Measurements from ENCODE around the gene POU2F3.

POU2F3 gene

DNA sequence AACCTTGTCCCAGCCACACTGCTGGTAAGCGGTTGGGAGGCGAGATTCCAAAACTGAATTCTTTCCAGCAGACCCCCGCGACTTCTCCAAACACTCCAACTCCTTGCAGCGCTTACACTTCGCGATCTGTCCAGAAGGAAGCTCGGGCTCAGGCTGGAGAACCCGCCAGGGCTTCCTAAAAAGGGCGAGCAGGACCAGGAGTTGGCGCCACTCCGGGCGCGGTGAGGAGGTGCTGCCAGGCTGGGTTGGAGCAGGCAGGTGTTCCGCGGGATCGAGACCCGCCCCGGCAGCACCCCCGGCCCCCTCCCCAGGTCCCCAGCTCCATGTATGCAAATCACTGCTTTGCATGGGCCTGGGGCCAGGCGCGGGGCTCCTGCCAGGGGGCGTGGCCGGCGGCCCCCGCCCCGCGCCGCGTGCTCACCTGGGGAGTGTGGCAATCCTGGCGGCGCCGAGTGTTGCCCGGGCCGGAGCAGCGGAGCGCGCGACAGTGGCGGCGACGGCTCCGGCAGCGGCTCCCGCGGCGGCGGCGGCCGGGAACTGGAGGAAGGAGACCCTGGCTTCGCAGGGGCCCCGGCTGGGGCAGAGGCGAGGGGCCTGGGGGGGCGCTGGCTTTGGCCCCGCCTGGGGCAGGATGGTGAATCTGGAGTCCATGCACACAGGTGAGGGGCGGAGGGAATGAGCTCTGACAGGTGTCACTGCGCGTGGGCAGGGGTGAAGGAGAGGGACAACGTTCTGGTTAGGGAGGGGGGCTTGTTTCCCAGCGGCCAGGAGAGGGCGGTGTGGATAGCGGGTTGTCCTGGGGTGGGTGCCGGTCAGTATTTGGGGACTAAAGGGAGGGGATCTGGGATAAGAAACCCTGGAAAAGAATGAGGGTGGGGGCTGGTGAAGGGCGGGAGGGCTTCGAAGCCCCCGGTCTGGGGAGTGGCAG is at the start of gene POU2F3:
TSS of gene POU2F3 (plus strand) at position 428 of the 928 bp plus-strand sequence. CDS start at position 632, 204 bp downstream.
- DNase-seq: no peak

DNA sequence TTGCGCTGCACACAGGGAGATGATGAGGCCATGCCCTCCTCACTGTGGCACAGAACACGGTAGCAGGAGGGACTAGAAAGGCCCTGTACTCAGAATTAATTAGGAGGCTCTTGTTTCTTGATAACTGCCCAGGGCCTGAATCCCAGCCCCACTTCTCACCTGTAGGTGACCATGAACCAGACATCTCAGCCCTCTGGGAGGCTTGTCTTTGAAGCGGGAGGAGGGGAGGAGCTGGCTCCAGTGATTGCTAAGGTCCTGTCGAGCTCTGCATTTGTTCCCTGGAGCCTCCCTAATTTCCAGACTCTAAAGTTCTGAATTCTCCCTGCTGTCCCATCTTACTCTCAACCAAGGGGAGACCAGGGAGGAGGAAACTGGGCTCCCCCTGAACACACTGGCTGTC is 48.9 kb upstream of the POU2F3 start:
- DNase-seq: no peak

DNA sequence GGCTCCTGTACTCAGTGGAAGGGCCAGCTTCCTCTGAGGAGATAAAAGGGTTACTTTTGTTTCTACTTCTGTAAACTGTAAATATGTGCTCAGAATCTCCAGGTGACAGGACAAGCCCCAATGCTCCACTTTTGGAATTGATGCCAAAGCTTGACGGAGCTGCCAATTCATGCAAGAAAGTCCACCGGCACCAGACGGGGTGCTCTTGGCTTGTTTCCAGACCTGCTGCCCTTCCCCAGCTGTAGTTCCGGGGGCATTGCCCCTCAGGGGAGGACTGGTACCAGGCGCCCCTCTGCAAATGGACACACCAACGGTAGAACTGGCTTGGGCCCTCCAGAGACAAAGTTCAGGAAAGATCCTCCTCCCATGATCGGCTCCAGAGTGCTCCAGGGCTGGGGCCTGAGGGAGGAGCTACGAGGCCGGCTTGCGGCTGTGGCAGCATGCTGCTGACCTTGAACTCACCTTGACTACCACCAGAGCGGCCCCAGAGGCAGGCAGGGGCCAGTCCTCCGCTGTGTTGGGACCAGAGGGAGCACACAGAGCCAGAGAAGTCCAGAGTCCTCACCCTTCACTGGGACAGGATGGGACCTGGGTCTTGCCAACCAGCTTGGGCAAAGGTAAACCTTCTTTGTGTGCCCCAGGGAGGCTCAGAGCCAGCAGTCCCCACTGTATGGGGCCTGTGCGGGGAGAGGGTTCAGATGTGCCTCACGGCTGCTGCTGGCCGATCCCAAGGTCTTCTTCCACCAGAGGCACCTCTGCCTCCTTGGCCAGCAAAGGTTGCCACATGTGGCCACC is 46.9 kb upstream of the POU2F3 start:
- DNase-seq: no peak

DNA sequence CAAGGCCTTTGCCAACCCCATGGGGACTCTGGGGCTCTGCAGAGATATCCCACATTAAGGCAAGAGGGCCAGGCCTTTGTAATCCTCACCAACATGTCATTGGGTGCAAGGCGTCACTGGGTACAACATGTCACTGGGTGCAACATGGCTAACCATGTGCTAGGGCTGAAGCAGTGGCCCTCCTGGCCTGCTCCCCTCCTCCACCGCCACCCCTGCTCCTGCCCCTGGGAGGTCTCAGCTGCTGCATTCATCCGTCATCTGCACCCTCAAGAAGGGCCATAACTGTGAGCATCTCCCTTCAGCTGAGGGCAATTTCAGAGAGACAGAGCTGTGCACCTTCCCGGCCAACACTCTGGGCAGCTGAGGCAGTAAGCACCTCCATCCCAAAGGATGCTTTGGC is 45.8 kb upstream of the POU2F3 start:
- no peak for DNase-seq

DNA sequence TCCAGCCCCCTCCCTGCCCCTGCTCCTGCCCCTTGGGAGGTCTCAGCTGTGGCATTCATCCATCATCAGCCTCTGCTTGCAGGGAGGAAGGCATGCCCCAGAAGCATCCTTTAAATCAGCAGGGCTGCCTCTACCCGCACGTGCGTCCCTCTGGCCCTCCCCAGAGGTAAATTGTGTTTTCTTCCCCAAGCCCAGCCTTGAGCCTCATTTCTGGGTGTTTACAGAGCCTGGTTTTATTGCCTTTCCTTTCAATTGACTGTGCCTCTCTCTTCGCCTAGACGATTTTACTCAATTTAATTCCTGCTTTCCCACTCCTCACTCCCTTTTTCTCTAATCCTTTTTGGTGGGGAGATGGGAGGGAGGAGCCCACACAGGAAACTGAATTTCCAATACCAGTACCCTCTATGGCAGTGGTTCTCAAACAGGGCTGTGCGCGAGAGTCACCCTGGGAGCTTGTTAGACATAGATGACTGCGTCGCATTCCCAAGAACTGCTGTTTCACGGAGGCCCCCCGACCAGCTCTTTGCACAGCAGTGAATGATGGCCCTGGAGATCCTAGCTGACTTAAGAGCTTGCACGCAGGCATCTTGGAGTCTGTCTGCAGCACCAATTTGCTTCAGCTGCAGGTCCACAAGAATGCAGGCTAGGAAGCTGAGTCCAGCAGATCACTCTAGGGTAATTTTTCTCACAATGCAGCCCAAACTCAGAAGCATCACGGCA is 44.2 kb upstream of the POU2F3 start:
- no peak for DNase-seq

DNA sequence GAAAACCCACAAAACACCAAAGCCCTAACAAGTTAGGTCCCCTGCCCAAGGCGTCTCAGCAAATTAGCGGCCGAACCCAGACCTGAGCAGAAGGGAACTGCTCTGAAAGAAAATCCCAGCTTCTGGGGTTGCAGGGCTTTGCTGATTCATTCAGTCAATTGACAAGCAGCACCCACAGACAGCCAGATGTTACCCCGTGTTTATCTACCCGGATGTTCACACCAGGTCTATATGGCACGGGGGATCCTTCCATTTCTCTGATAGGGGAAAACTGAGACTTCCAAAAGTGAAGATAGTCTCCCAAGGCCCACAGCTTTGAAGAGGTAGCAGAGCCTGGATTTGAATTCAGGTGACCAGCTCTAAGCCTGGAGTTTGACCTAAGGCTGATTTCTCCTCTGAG is 43.1 kb upstream of the POU2F3 start:
- DNase-seq: no peak

DNA sequence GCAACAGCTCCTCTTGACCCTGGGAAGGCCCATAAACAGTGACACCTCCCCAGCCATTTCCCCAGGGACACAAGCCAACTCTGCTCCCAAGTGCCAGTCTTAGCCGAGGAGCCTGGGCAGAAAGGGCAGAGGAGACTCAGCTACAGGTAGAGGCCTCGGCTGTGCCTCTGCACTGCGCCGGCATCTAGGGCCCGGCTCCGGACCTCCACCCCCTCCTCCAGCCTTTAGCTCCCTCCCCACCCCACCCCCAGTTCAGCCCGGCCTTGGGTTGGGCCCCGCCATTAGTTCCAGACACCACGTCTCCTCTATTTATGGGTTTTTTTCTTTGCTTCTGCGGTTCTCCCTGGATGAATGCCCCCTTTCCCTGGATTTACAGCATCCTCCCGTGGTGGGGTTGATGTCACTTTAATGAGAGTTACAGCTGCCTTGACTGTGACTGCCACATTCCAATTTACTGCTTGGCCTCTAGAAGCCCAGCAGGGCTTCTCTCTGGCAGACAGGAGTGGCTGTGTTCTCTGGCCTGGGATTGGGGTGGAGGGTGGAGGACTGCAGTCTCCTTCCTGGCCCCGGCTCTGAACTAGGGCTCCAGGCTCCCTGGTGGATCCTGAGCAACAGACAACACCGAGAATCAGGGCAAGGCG is 42.6 kb upstream of the POU2F3 start:
- no peak for DNase-seq

DNA sequence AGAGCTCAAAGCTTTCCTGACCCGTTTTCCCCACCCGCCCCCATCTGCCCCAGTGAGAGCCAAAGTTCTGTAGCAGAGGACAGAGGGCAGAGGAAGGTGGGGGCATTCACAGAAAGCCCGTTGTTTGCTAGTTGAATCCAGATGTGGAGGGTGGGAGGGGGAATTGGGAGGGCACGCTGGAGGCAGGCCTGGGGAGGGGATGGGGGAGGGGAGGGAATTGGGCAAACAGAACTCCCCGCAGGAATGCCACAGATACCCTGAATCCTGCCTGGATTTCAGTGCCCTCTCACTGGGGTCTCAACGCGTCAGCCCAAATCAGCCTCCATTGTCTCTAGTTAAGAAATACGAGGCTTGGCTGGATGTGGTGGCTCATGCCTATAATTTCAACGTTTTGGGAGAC is 42.0 kb upstream of the POU2F3 start:
- DNase-seq: no peak

DNA sequence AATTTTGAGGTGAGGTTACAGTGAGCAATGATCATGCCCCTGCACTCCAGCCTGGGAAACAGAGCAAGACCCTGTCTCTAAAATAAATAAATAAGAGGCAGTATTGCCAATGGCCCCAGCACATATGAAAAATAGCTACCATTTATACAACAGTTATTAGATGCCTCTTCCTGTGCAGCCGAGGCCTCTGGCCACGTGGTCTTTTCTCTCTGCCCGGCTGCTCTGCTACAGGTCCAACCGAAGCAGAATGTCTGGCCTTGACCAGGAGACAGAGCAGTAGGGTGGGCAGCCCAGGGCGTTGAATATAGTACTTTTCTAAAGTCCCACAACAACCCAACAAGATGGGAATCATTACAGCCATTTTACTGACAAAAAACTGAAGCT is 41.5 kb upstream of the POU2F3 start:
- DNase-seq: no peak

DNA sequence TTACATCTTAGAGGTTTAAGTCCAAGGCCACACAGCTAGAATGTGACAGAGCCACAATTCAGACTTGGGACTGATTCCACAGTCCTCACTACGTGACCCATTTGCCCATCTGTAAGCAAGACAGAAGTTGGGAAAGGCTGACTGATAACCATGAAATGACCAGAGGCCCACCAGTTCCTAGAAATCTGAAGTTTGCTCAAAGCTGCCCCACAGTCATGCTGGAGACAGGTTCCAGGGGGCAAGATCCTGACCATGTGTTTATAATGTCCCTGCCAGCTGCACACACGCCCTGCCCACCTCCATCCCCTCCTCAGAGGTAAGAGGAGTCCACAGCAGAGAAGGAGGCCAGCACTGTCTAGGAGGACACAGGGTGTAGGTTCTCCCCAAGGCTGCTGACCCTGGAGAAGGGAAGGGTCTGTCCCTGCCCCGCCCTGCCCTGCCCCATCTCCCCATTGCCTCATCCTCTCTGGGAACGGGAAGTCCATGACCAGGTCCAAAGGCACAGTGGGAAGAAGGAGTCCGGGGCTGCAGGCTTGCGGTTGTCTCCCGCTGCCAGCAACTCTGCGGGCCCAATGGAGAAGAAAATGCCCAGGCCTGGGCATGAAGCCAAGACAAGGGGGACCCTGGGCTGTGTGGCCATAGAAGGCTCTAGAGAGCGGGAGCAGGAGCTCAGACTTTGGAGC is 41.0 kb upstream of the POU2F3 start:
- no peak for DNase-seq

DNA sequence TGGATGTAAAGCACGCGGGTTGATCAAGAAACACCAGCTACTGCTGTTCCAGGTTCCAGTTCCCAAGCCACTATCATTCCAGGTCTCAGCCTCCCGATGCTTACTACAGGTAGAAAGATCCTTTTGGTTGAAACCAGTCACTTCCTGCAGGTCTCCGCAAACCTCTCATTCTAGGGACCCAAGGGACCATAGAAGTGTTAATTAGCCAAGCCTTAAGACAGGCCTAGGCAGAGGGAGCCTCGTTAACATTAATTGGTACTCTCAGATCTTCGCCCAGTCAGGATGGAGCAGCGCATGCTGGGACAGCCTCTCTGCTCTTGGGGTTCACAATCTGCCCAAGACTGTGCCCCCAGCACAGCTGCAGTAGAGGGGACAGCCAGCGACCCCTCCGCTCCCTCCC is 40.3 kb upstream of the POU2F3 start:
- no peak for DNase-seq

DNA sequence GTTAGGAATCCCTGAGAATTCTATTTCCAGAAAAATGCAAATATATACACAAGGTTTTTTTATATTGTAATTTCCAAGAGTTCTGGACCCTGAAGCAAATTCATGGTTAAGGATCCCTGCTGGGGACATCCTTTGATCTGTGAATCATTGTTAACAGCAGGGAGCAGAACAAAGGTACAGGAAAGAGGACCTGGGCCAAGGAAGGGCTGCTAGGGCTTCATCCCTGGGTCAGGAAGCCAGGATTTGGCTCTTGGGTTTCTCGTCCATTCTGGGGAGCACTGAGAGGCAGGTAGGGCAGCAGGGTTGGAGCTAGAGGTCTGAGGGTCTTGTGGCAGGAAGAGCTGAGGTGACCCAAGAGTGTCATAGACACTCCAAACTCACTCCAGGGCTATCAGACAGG is 39.3 kb upstream of the POU2F3 start:
- DNase-seq: no peak

DNA sequence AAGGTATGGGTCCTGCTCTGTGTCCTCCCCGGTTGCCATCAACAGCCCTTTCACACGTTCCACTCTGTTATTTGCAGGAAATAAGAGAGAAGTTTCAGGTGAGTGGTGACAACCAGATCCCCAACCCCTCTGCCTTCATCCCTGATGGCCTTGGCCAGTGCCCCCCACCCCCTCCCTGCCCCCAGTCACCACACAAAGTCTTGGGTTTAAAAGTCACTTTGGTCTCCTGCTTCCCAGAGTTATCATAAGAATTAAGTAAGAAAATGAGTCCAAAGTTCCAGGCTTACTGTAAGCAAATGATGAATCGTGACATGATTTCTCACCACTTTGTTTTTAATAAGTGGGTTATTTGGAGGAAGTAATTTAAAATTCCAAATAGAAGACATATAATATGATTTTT is 38.3 kb upstream of the POU2F3 start:
- no peak for DNase-seq

DNA sequence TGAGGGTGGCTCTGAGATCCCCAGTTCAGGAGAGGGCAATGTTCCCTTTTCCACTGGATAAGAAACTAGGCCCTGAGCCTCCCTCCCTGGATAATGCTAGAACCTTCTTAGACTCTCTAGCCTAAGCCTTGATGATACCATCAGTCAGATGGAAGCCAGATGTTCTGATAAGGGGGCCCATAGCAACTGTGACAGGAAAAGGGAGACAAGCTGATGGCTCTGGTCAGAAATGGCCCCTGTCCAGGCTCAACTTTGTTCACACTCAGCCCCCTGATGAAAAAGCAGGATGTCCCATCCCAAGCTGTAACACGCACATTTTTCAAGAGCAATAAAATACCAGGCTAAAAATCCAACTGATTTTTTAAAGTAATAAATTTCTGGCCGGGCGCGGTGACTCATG is 36.3 kb upstream of the POU2F3 start:
- DNase-seq: no peak

DNA sequence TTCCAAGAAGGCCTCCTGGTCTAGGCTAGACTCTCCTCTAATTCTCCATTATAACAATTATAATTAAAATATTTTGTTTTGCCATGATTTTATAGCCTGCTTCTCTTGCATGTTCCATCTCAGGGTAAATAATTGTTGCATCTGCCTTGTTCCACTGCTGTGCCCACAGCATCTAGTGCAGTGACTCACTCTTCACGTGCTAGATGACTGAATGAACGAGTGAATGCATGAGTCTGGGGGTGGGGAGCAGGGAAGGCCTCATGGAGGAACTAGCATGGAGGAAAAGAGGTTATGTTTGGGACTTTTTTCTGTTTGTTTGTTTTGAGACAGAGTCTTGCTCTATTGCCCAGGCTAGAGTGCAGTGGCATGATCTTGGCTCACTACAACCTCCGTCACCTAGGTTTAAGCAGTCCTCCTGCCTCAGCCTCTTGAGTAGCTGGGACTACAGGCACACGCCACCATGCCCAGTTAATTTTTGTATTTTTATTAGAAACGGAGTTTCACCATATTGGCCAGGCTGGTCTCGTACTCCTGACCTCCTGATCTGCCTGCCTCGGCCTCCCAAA is 34.3 kb upstream of the POU2F3 start:
- DNase-seq: no peak

DNA sequence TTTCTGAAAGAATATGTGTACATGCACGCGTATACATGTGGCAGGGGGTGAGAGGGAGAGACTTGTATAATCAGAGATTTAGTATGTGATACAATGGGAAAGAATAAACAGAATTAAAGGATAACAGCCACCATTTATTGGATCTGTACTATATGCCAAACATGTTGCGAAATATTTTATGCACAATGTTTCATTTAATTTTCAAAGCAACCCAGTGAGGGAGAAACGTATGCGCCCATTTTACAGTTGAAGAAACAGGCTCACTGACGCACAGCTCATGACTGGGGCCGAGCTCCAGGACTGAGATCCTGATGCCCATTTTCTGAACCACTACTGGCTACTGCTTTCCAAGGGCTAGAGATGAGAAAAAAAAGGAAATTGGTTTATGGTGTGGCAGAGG is 32.4 kb upstream of the POU2F3 start:
- no peak for DNase-seq

DNA sequence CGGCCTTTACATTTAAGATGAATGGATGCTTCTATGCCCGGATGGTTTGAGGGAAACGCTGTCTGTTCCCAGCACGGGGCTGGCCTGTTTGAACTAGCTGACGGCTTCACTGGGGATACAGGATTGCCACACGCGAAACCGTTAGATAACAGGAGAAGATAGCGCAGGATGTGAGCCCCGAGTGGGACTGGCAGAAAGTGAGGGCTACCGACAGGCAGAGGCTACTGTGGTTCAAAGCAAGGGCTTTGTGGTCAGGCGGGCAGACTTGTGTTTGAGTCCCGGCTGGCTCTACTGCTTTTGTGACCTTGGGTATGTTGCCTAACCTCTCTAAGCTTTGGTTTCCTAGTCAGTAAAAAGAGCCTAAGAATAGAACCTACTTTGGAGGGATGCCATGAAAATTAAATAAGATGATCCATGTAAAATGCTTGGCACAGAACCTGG is 31.9 kb upstream of the POU2F3 start:
- no peak for DNase-seq

DNA sequence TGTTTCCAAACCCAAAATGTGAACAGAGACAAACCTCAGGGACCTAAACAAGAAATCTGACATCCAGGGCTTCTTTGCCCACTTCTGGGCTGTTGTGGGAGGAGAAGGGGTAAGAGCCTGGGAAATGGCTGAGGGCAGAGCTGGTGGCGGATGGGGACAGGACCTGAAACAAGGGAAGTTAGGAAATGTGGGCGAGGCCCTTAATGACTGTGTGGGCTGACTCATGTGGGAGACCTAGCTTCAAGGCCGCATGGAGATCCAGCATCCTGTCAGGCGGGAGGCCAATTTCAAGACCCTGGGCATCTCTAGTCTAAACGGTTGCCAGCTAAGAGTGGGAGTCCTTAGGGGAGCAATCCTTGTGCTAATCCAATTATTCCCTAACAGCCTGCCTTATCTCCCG is 31.2 kb upstream of the POU2F3 start:
- DNase-seq: no peak

DNA sequence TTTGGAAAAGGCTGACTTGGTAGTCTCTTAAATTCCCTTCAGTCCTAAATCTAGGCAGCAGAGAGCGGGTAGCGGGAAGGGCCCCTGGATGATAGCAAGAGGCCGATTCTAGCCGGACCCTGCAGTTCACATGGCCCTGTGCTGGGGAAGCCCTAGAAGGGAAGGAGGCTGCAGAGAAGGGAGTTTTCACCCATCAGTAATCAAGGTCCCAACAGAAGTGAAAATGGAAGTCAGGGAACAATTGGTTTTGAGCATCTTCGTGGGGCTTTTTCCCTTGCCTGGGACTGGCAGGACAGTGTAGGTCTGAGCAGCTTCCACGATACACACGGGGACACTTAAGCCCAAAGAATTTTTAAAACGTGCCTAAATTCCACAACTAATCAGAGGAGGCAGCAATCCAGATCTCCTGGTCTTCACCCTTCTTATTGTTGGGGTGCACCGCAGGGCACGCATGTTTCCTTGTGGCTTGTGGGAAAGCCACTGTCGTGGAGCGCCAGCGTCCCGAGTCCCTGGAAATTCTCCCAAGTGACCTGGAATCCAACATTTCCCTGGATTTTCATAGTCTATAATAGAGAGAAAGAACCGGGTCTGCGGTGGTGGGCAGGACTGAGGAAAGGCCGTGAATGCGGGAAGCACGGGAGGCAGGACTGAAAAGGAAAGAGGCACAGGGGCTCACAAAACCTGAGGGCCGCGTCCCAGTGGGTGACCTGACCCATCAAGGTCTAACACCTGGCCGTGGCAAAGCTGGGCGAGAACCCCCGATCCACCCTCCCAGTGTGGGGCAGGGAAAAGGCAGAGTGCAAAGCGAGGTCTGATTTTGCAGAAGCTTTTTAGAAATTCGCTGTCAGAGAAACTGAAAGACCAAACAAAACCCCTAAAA is 30.0 kb upstream of the POU2F3 start:
- DNase-seq: no peak

DNA sequence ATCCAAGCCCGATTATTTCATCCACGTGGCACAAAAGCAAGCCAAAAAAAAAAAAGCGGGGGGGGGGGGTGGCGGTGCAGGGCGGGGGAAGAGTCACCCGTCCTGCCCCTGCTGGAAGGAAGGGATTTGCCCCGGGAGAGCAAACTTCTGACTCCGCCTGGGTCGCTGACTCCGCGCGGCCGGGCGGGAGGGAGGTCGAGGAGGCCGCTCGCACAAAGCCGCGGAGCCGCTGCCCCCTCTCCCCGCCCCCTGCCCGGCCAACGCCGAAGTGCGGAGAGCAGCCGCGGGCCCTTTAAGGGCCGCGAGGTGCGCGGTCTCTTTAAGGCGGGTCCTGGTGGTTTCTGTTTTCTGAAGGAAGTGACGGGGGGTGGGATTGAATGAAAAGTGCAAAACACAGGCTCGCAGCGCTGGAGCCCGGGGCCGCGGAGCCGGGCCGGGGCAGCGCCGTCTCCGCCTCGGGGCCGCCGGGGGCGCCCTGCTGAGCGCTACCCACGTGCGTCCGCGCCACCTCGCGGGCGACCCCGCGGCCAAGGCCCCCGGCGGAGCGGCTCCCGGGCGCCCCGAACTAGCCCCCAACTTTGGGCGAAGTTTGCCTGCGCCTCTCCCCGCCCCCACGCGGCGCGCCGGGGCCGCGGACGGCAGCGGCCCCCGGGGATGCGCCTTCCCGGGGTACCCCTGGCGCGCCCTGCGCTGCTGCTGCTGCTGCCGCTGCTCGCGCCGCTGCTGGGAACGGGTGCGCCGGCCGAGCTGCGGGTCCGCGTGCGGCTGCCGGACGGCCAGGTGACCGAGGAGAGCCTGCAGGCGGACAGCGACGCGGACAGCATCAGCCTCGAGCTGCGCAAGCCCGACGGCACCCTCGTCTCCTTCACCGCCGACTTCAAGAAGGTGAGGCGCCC is 29.1 kb upstream of the POU2F3 start, which contains the start of gene OAF:
TSS of gene OAF (plus strand) at position 407 of the 896 bp plus-strand sequence. CDS start at position 655, 248 bp downstream.
- DNase-seq: peak; percentile 65
